Stimulated activated CD4-positive, alpha-beta T cell treated with anti-CD3 and anti-CD28 coated beads, Interleukin-4, amount 100 ng/mL, for 24 hours (primary cell): Measurements from ENCODE around the gene MEIKIN.

Source experiments
- DNase-seq: peaks from one replicate; pipeline ENCODE4 v3.0.0-alpha.2; 2020

The MEIKIN gene

GRCh38 chr5:131945551-131946168 lies at the start of gene MEIKIN:
MEIKIN (minus strand) TSS chr5:131945663; CDS start chr5:131945505, 158 bp downstream.
- no peak for DNase-seq

DNA sequence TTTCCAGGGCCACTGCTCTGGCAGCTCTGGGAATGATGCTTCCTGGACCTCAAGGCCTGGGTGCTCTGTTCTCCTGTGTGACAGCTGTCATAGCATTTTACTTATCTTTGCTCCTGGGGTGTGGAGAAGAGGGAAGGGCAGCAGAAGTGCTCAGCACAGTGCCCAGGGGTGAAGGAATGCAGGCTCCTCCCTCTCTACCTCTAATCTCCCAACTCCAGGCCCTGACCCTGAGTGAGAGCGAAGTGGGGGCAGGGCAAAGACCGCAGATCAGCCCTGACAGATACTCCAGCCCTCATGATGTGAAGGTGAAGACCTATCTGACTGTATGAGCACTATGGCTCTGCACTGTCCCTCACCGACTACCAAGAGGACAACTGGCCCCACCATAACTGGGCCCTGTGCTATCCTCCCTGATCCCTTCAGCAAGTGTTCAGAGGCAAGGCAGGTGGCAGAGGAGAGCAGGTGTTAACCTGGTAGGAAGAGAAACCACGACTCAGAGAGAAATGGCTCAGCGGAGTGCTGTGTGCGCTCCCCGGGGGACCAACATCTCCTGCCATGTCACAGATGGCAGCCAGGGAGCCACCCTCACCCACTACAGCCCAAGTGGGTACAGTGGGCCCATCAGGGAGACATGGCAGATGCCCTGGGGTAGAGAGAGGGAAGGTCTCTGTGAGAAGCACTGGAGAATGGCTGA lies 49.2 kb upstream of the MEIKIN start:
- no peak for DNase-seq

- DNase-seq: no peak
Observed at GRCh38 chr5:131994090-131994489, 48.6 kb upstream of the MEIKIN start.

- DNase-seq: no peak
Observed at GRCh38 chr5:131993676-131994075, 48.2 kb upstream of the MEIKIN start.

- DNase-seq: no peak
Observed at GRCh38 chr5:131992370-131992769, 46.9 kb upstream of the MEIKIN start.

GRCh38 chr5:131991593-131992324 lies 46.3 kb upstream of the MEIKIN start:
- DNase-seq: no peak

DNA sequence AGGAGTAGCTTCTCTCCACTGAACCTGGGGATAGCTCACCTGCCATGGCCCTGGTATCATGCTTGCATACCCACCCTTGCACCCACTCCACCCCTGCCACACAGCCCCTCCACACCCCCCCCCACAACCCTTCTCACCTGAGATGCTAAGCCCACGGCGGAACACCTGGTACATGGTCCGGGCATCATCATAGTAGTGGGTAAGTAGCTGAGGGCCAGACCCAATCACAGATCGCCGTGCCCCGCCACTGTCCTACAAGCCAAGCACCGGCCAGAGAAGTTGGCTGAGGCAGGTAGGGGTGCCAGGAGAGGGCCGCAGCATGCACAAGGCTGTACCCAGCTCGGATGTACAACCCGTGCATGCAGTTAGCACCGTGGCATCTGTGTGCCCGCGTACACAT lies 45.3 kb upstream of the MEIKIN start:
- no peak for DNase-seq

DNA sequence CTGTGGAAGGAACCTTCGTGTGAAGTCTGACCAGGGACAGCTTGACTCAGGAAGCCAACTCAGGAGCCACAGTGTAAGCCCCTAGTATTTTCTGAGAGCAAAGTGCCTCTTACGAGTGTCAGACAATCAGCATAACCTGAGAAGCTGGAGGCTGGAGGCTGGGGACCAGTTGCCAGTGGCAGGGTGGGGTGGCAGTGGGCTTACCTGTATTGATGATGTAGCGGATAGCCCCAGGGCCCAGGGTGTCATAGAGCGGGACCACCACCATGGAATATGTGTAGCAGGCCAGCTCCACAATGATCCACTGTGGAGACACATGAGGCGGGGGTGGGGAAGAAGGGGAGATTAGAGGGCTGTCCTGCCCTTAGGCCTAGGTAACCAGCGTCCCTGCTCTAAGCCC lies 43.1 kb upstream of the MEIKIN start:
- DNase-seq: no peak

GRCh38 chr5:131987251-131987650 lies 41.8 kb upstream of the MEIKIN start:
- DNase-seq: no peak

GRCh38 chr5:131986161-131986912 lies 40.9 kb upstream of the MEIKIN start:
- no peak for DNase-seq

GRCh38 chr5:131984956-131985665 lies 39.6 kb upstream of the MEIKIN start:
- no peak for DNase-seq

- DNase-seq: no peak
Observed at GRCh38 chr5:131983244-131983771, 37.8 kb upstream of the MEIKIN start.

- no peak for DNase-seq
Observed at GRCh38 chr5:131981516-131981915, 36.1 kb upstream of the MEIKIN start.

DNA sequence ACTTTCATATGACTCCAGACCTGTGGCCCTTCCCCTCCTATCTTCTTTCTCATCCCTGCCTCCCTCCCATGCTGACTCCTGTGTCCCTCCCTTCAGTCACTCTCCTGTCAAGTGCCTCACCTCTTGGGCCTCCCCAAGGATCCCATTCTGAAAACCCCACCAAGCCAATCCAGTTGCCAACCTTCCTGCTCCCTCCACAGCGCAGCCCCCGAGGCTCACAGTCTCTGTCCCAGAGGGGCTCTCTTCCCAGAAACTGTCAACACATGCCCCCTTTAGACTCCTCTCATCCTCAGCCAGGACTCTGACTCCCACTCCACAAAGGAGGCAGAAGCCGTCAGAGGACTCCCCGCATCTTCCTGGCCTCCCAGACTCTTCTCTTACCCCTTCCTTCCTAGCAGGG lies 35.2 kb upstream of the MEIKIN start:
- DNase-seq: no peak

DNA sequence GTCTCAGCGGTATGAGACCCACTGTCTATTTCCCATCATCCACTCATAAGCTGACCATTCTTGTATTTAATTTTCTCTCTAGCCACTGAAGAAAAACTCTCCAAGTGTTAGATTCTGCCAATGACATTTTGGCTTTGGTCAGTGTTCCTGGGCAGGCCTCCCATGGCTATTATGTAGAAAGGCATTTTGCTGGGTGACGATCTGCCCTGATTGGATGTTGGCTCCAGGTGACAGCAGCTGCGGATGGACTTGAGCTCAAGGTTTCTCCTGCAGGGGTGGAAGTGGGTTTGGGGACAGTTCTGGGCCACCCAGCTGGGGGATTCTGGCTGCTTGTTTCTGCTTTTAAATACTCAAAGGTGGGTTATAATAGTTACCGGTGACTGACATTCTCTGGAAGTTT lies 34.4 kb upstream of the MEIKIN start:
- no peak for DNase-seq

- DNase-seq: no peak
Observed at GRCh38 chr5:131977212-131977604, 31.7 kb upstream of the MEIKIN start.

DNA sequence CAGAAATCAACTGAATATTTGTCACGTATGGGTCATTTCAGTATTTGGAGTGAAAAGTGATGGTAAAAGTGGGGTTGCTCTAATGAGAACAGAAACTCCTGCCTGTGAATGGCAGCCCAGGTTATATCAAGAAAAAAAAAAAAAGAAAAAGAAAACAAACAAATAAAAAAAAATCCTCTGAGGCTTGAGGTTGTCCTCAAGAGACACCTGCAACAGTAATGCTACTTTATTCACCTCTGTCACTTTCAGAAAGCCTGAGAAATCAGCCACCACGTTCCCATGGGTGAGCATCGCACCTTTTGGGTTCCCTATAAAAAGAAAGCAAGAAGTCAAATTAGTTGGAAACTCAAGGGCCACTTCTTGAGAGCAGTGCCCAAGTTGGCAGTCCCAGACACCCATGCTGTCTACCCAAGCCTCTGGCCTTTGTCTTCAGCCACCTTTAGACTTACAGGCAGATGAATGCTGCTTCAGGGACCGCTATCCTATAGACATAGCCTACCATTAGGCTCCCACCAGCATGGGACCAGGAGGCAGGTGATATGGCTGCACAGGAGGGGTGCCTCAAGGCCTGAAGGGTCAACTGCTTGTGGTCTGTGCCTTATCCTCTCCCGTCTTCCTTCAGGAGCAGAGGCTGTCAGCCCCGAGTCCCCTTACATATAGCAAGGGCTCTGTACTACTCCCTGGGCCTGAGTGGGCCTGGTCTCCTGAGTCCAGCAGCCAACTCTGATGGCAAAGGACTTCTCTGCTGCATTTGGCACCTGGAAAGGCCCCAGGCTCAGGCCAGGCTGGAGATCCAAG lies 31.1 kb upstream of the MEIKIN start:
- no peak for DNase-seq

DNA sequence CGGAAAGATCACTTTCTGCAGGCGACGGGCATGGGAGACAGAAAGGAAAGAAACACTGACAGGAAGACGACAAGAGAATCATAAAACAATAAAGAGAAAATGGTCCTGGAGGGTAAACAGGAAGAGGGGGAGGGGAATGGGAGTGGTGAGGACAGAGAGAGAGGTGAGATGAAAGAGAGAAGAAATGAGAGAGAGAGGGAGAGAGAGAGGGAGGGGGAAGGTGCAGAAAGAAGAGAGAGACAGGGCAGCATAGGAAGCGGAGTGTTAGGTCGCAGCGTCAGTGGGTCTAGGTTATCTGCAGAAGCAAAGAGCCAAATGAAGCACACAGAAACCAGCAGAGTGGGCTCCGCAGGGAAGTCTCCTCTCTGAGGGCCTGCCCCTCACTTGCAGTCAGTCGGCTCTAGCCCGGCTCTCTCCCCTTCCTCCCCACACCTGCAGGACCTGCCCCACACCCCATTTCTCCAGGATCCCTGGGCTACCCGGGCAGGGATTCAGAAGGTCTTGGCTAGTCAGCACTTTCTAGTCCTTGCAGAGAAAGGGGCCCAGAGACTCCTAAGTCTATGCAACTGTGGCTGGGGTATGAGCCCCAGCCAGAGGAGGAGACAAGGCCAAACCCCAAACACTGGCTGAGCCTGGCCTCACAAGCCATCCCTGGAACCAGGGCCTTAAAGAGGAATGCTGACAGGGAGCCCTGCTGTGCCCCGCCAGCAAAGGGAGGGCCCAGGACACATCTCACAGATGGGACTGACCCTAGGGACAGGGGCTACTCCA lies 29.7 kb upstream of the MEIKIN start:
- no peak for DNase-seq

- DNase-seq: no peak
Observed at GRCh38 chr5:131974622-131974955, 29.1 kb upstream of the MEIKIN start.

DNA sequence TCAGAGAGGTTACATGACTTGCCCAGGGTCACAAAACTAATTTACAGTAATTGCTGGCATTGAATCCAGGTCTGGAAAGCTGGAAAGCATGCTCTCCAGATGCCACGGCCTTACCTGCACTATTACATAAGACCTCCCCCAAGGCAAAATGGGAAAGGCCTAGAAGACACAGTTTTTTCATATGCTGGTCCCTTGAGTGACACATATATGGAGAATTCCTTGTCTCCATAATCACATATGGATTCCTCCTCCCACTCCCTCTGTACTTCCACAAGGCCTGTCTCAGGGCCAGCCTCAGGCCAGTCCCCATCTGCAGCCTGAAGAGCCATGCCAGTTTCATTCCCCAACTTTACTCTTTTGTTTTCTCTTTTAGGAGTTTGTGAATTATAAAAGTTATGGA lies 28.6 kb upstream of the MEIKIN start:
- no peak for DNase-seq
